Inflammatory macrophage treated with lipopolysaccharide for 1 hour (primary cell): Measurements from ENCODE around the gene DHRS4.
A peak's percentile ranks its signal among the peaks of the same experiment; 100 is the strongest.

Experiments
- DNase-seq, 2 donors: peaks; one replicate each; pipeline ENCODE4 v3.0.0-alpha.2; 2020 to 2022

Gene DHRS4

GRCh38 chr14:23953464-23954278 lies at the start of gene DHRS4:
Gene DHRS4, plus strand, starts transcription at chr14:23953770. Its CDS starts 19 bp downstream, at chr14:23953789.
- DNase-seq: peak; percentile 75 to 85

- peak; percentile 19 to 74 for DNase-seq
These were observed 43.3 kb upstream of the DHRS4 start for GRCh38 chr14:23910101-23910875.

GRCh38 chr14:23910876-23911210 lies 42.7 kb upstream of the DHRS4 start:
- DNase-seq: no peak

GRCh38 chr14:23915559-23915958 lies 38.0 kb upstream of the DHRS4 start:
- no peak for DNase-seq

GRCh38 chr14:23916004-23916403 lies 37.6 kb upstream of the DHRS4 start:
- no peak for DNase-seq

- DNase-seq: no peak
These were observed 37.1 kb upstream of the DHRS4 start for GRCh38 chr14:23916446-23916845.

GRCh38 chr14:23922545-23922944 lies 31.0 kb upstream of the DHRS4 start:
- no peak for DNase-seq

GRCh38 chr14:23925523-23926075 lies 28.0 kb upstream of the DHRS4 start:
- no peak for DNase-seq

- DNase-seq: no peak
These were observed 27.0 kb upstream of the DHRS4 start for GRCh38 chr14:23926543-23926942.

- no peak for DNase-seq
These were observed 24.4 kb upstream of the DHRS4 start for GRCh38 chr14:23929136-23929535.

- peak; percentile 38 to 96 for DNase-seq
These were observed 23.7 kb upstream of the DHRS4 start for GRCh38 chr14:23929822-23930294.

- DNase-seq: no peak
These were observed 22.8 kb upstream of the DHRS4 start for GRCh38 chr14:23930742-23931141.

- no peak for DNase-seq
These were observed 21.8 kb upstream of the DHRS4 start for GRCh38 chr14:23931721-23932289.

- DNase-seq: no peak
These were observed 20.9 kb upstream of the DHRS4 start for GRCh38 chr14:23932639-23933038.

GRCh38 chr14:23933108-23933741 lies 20.3 kb upstream of the DHRS4 start:
- DNase-seq: no peak

GRCh38 chr14:23933742-23934128 lies 19.8 kb upstream of the DHRS4 start:
- no peak for DNase-seq

- DNase-seq: no peak
These were observed 18.4 kb upstream of the DHRS4 start for GRCh38 chr14:23935158-23935557.

- DNase-seq: no peak
These were observed 17.3 kb upstream of the DHRS4 start for GRCh38 chr14:23936084-23936829.

GRCh38 chr14:23937203-23937602 lies 16.4 kb upstream of the DHRS4 start:
- DNase-seq: no peak

GRCh38 chr14:23938823-23939222 lies 14.7 kb upstream of the DHRS4 start:
- DNase-seq: no peak

GRCh38 chr14:23939607-23940326 lies 13.8 kb upstream of the DHRS4 start:
- no peak for DNase-seq

- no peak for DNase-seq
These were observed 12.3 kb upstream of the DHRS4 start for GRCh38 chr14:23941230-23941629.
